Measurements from ENCODE around the gene LHX6.

DNA sequence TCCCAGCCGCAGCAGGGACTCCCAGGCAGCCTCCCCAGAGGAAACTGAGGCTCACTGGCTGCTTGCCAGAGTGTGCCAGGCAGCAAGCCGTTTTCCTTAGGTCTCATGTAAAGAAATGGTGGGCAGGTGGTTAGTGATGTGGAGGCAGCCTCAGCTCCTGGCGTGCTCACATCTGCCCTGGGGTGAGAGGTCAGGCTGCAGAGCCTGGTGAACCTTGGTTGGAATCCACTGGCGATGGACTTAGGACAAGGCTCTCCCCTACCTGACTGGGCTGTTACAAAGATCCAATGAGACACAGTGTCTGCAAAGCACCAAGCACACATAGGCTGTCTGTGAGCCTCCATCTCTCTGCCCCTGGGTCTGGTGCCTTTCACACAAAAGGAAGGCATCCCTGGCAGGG is 30.9 kb downstream of the LHX6 start:
- TF ChIP-seq POLR2AphosphoS5 (IDR thresholded peaks at IDR 0.05) (no peak), POLR2A (IDR thresholded peaks at IDR 0.05) (no peak)
- TF ChIP-seq, protein P1, sequence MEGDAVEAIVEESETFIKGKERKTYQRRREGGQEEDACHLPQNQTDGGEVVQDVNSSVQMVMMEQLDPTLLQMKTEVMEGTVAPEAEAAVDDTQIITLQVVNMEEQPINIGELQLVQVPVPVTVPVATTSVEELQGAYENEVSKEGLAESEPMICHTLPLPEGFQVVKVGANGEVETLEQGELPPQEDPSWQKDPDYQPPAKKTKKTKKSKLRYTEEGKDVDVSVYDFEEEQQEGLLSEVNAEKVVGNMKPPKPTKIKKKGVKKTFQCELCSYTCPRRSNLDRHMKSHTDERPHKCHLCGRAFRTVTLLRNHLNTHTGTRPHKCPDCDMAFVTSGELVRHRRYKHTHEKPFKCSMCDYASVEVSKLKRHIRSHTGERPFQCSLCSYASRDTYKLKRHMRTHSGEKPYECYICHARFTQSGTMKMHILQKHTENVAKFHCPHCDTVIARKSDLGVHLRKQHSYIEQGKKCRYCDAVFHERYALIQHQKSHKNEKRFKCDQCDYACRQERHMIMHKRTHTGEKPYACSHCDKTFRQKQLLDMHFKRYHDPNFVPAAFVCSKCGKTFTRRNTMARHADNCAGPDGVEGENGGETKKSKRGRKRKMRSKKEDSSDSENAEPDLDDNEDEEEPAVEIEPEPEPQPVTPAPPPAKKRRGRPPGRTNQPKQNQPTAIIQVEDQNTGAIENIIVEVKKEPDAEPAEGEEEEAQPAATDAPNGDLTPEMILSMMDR (IDR thresholded peaks at IDR 0.05 in 8 of 11, conservative IDR thresholded peaks at IDR 0.05 in 3 of 11), result no peak
